MCF 10A (cell line): ENCODE data around the gene FGF5. TPM values are rescaled to one million over a fixed set of nuclear protein-coding genes. Genes with fewer than 3 reads are reported as not detected.

ENCODE experiments used
- Bru-seq: library from RNA; stranded (reverse); fragments of 400-500 nt; gene quantifications from one replicate; lab custom pipeline; 2021; lab: Mats Ljungman, UMichigan
- BruChase-seq, 2 experiments: library from RNA; stranded (reverse); fragments of 400-500 nt; gene quantifications; one replicate each; lab custom pipeline; 2021; lab: Mats Ljungman, UMichigan
- BruUV-seq: library from RNA; stranded (reverse); fragments of 400-500 nt; replicated peaks from 2 replicates; lab custom pipeline; 2021; lab: Mats Ljungman, UMichigan
- CTCF ChIA-PET: fragments of 300-600 bp; sonication (Branson Sonifier 250); formaldehyde crosslinking; extraction: SDS; loops from one replicate; lab custom pipeline; 2021; ENCODE audit warnings: antibody characterized with exemption, inconsistent platforms; lab: Yijun Ruan, JAX
- POLR2A ChIA-PET: fragments of 300-600, 350-650 bp; sonication (Branson Sonifier 250); formaldehyde crosslinking; extraction: SDS; loops from one replicate; lab custom pipeline; 2020; ENCODE audit warnings: antibody characterized with exemption, inconsistent platforms; lab: Yijun Ruan, JAX
- DNase-seq: peaks from one replicate; pipeline ENCODE4 v3.0.0-alpha.2; 2018; ENCODE audit not compliant: unreplicated experiment
- H3K27ac Mint-ChIP-seq: one replicate; pipeline ENCODE4 v1.8.0; 2022; ENCODE audit warnings: mild to moderate bottlenecking, low read depth, mixed read lengths; ENCODE audit not compliant: unreplicated experiment
- H3K27me3 Mint-ChIP-seq: one replicate; pipeline ENCODE4 v1.8.0; 2022; ENCODE audit warnings: mixed read lengths; ENCODE audit not compliant: insufficient read depth, unreplicated experiment
- H3K36me3 Mint-ChIP-seq: one replicate; pipeline ENCODE4 v1.8.0; 2022; ENCODE audit warnings: mild to moderate bottlenecking, moderate library complexity, mixed read lengths; ENCODE audit not compliant: insufficient read depth, unreplicated experiment
- H3K4me1 Mint-ChIP-seq: one replicate; pipeline ENCODE4 v1.8.0; 2022; ENCODE audit warnings: mixed read lengths; ENCODE audit not compliant: insufficient read depth, unreplicated experiment
- H3K4me3 Mint-ChIP-seq: one replicate; pipeline ENCODE4 v1.8.0; 2022; ENCODE audit warnings: mild to moderate bottlenecking, moderate library complexity, mixed read lengths; ENCODE audit not compliant: unreplicated experiment
- H3K9me3 Mint-ChIP-seq: one replicate; pipeline ENCODE4 v1.8.0; 2022; ENCODE audit warnings: mixed read lengths; ENCODE audit not compliant: unreplicated experiment
- intact Hi-C: fragments of 100-400 bp; cut with micrococcal nuclease; formaldehyde crosslinking; loops from 2 replicates; pipeline ENCODE4 v1.14.1; 2022
- long read RNA-seq: library from polyadenylated mRNA; stranded (forward); transcript quantifications from one replicate; pipeline ENCODE4 v2.0.0, GENCODE V29; 2022
- total RNA-seq: library from RNA; stranded (reverse); gene quantifications from 2 replicates; pipeline ENCODE4 v1.2.3, GENCODE V29; 2022
- TF ChIP-seq, protein P1 (sequence below): fragments of 200-600 bp; IDR thresholded peaks from one replicate; pipeline ENCODE4 v1.8.0; 2022; ENCODE audit warnings: antibody characterized with exemption, mild to moderate bottlenecking; ENCODE audit not compliant: unreplicated experiment

The FGF5 gene
- not detected in 2 replicates for total RNA-seq
- percentile 16 among the genes with signal in this experiment for Bru-seq, nascent RNA
- percentile 11 among the genes with signal in this experiment for BruChase-seq, experiment 1, labeled RNA remaining after a 6-hour chase
- BruChase-seq, experiment 2, labeled RNA remaining after a 2-hour chase = percentile 14 among the genes with signal in this experiment
- long read RNA-seq = 0 reads

- intact Hi-C loops = loop anchor here (1.0 to 2.0 kb wide), 2 partner anchors 40 to 56 kb away; no protein-coding TSS in a partner anchor
Observed at GRCh38 chr4:80266253-80266901, at the start of gene FGF5. Gene FGF5 (plus strand): TSS chr4:80266664. CDS start chr4:80266825, 161 bp downstream.

GRCh38 chr4:80219301-80220025 lies 47.0 kb upstream of the FGF5 start:
- Mint-ChIP-seq H3K4me3 (no peak overlapping the region), H3K27me3 (no peaks in the 10 kb centered on the region), H3K27ac (no peak overlapping the region), H3K36me3 (no peaks in the 10 kb centered on the region), H3K4me1 (peaks cover 5% of the 10 kb centered on the region), H3K9me3 (no peaks in the 10 kb centered on the region)
- intact Hi-C loops = loop anchor here (5.0 kb wide), 2 partner anchors 118 to 833 kb away; partner anchors contain the start of gene CFAP299
- TF ChIP-seq, protein P1, sequence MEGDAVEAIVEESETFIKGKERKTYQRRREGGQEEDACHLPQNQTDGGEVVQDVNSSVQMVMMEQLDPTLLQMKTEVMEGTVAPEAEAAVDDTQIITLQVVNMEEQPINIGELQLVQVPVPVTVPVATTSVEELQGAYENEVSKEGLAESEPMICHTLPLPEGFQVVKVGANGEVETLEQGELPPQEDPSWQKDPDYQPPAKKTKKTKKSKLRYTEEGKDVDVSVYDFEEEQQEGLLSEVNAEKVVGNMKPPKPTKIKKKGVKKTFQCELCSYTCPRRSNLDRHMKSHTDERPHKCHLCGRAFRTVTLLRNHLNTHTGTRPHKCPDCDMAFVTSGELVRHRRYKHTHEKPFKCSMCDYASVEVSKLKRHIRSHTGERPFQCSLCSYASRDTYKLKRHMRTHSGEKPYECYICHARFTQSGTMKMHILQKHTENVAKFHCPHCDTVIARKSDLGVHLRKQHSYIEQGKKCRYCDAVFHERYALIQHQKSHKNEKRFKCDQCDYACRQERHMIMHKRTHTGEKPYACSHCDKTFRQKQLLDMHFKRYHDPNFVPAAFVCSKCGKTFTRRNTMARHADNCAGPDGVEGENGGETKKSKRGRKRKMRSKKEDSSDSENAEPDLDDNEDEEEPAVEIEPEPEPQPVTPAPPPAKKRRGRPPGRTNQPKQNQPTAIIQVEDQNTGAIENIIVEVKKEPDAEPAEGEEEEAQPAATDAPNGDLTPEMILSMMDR = no peak
- POLR2A ChIA-PET = no interaction called here
- CTCF ChIA-PET = interaction anchor here (0.6 to 4.6 kb wide), 13 partner anchors 12 to 1268 kb away, joined by 3 to 56 read pairs (median 4); partner anchors contain the start of gene FGF5
- no peak for DNase-seq
- no TSS peak for BruUV-seq

More at GRCh38 chr4:80266253-80266901, at the start of gene FGF5:
- BruUV-seq = no TSS peak
- ChIA-PET CTCF (interaction anchor here (0.5 to 1.9 kb wide), 10 partner anchors 12 to 971 kb away, joined by 3 to 6 read pairs (median 3); partner anchors contain the start of gene CFAP299), POLR2A (interaction anchor here (0.6 to 2.8 kb wide), 13 partner anchors 11 to 1327 kb away, joined by 3 to 15 read pairs (median 5); partner anchors contain the start of genes CFAP299 and PAQR3)
- Mint-ChIP-seq H3K4me3 (peak within 1 kb of the TSS; percentile 92), H3K27me3 (no peaks in the 10 kb centered on the region), H3K27ac (peak within 1 kb of the TSS; percentile 48), H3K4me1 (peaks cover 10% of the 10 kb centered on the region), H3K36me3 (no peaks in the 10 kb centered on the region), H3K9me3 (no peaks in the 10 kb centered on the region)
- DNase-seq = peak; percentile 66
- TF ChIP-seq, protein P1 = no peak

GRCh38 chr4:80220711-80221110 lies 45.8 kb upstream of the FGF5 start:
- H3K27ac Mint-ChIP-seq = no peak overlapping the region
- no peaks in the 10 kb centered on the region for H3K27me3 Mint-ChIP-seq
- no peaks in the 10 kb centered on the region for H3K9me3 Mint-ChIP-seq
- H3K36me3 Mint-ChIP-seq = no peaks in the 10 kb centered on the region
- H3K4me1 Mint-ChIP-seq = no peaks in the 10 kb centered on the region
- TF ChIP-seq, protein P1 = no peak
- no peak overlapping the region for H3K4me3 Mint-ChIP-seq
- intact Hi-C loops = loop anchor here (1.0 to 5.0 kb wide), 3 partner anchors 102 to 832 kb away; partner anchors contain the start of gene CFAP299
- no TSS peak for BruUV-seq
- CTCF ChIA-PET = interaction anchor here (0.5 to 4.6 kb wide), 22 partner anchors 9 to 1278 kb away, joined by 3 to 56 read pairs (median 4); no protein-coding TSS in a partner anchor
- DNase-seq = no peak
- POLR2A ChIA-PET = interaction anchor here (1.5 to 1.9 kb wide), 2 partner anchors 102 to 115 kb away, joined by 4 to 6 read pairs; partner anchors contain the start of gene CFAP299
